Sigmoid colon (tissue), 7 donors: ENCODE data around the gene PALM. TPM values are rescaled to one million over a fixed set of nuclear protein-coding genes. Genes with fewer than 3 reads are reported as not detected.

Source experiments
- DNase-seq: peaks from one replicate; pipeline ENCODE4 v3.0.0-alpha.2; 2019
- H3K27ac ChIP-seq, 4 donors: fragments of 200-600 bp; sonication (generic); one replicate each; pipeline ENCODE4 v1.5.1; 2016 to 2019; ENCODE audit warnings: mild to moderate bottlenecking in 1 of 4
- H3K27me3 ChIP-seq, 3 donors: fragments of 200-600 bp; sonication (generic); one replicate each; pipeline ENCODE4 v1.5.1; 2019; ENCODE audit warnings: mild to moderate bottlenecking in 1 of 3
- H3K36me3 ChIP-seq, 4 donors: fragments of 200-600 bp; sonication (generic); one replicate each; pipeline ENCODE4 v1.5.1; 2016 to 2019
- H3K4me1 ChIP-seq, 4 donors: fragments of 200-600 bp; sonication (generic); one replicate each; pipeline ENCODE4 v1.5.1; 2017 to 2019
- H3K4me3 ChIP-seq, 4 donors: fragments of 200-600 bp; sonication (generic); one replicate each; pipeline ENCODE4 v1.5.1; 2017 to 2019; ENCODE audit warnings: mild to moderate bottlenecking in 2 of 4, moderate library complexity in 1 of 4
- H3K9me3 ChIP-seq, 4 donors: fragments of 200-600 bp in 3 of 4; sonication (generic) in 3 of 4; one replicate each; pipeline versions ENCODE4 v1.5.1 to v1.6.1; 2013 to 2019
- EP300 ChIP-seq, 4 donors: sonication (generic); formaldehyde crosslinking; IDR thresholded peaks; one replicate each; pipeline ENCODE4 v1.6.1; 2017; ENCODE audit warnings: antibody characterized with exemption in 4 of 4
- POLR2A ChIP-seq, 2 donors: fragments of 450-650 bp; IDR thresholded peaks; one replicate each; pipeline ENCODE4 v1.6.1; 2016; ENCODE audit warnings: antibody characterized with exemption in 2 of 2, mild to moderate bottlenecking in 2 of 2, moderate library complexity in 2 of 2
- POLR2AphosphoS5 ChIP-seq, 4 donors: sonication (generic); formaldehyde crosslinking; IDR thresholded peaks; one replicate each; pipeline ENCODE4 v1.6.1; 2017; ENCODE audit warnings: antibody characterized with exemption in 4 of 4
- WGBS, 2 donors: extraction: QIAGEN DNeasy Blood & Tissue Kit; methylation state at CpG; one replicate each; pipeline ENCODE4 v1.1.7; 2013; 5-methylcytosine and 5-hydroxymethylcytosine counted together
- intact Hi-C: fragments of 100-400 bp; cut with DNase I; formaldehyde crosslinking; loops from one replicate; pipeline ENCODE4 v1.15.1; 2023
- polyA plus RNA-seq, 3 donors: library from polyadenylated mRNA; stranded (reverse); fragments of 200-250 nt; gene quantifications; one replicate each; pipeline ENCODE4 v1.2.3, GENCODE V29; 2013
- total RNA-seq, 4 donors: library from RNA; depleted of rRNA; stranded (reverse); fragments of >200 nt; gene quantifications; one replicate each; pipeline ENCODE4 v1.1.0, GENCODE V29; 2016
- TF ChIP-seq, protein P1 (sequence below), 4 experiments: fragments of 450-650 bp in 3 of 4; fragments of 200-600 bp in 1 of 4; IDR thresholded peaks; one replicate each; pipeline ENCODE4 v1.5.1; 2016 to 2019; ENCODE audit warnings: antibody characterized with exemption in 4 of 4, mild to moderate bottlenecking in 3 of 4, moderate library complexity in 2 of 4
- donor health status: healthy with polysubstance abuse.
- donor health status: Bipolar disorder and iron deficiency.
- donor health status: healthy.

The PALM gene
- total and polyA plus RNA-seq, 7 donors = 3.0 to 91.4 (median 30.4) TPM

DNA sequence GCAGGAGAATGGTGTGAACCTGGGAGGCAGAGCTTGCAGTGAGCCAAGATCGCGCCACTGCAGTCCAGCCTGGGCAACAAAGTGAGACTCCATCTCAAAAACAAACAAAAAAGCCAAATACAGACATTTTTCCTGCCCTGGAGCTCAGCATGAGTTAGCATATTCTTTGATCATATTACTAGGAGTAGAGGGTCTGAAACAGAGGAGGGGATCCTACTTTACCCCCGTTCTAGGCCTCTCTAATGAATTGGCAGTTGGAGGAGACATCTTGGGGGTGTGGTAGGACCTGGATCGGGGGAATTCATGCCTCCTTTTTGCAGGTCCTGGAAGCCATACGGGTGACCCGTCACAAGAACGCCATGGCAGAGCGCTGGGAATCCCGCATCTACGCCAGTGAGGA, 54.4 kb downstream of the PALM start:
- no peak for DNase-seq
- TF ChIP-seq POLR2AphosphoS5 (IDR thresholded peaks at IDR 0.05) (no peak), POLR2A (IDR thresholded peaks at IDR 0.05) (no peak), EP300 (IDR thresholded peaks at IDR 0.05) (no peak)
- TF ChIP-seq, protein P1, sequence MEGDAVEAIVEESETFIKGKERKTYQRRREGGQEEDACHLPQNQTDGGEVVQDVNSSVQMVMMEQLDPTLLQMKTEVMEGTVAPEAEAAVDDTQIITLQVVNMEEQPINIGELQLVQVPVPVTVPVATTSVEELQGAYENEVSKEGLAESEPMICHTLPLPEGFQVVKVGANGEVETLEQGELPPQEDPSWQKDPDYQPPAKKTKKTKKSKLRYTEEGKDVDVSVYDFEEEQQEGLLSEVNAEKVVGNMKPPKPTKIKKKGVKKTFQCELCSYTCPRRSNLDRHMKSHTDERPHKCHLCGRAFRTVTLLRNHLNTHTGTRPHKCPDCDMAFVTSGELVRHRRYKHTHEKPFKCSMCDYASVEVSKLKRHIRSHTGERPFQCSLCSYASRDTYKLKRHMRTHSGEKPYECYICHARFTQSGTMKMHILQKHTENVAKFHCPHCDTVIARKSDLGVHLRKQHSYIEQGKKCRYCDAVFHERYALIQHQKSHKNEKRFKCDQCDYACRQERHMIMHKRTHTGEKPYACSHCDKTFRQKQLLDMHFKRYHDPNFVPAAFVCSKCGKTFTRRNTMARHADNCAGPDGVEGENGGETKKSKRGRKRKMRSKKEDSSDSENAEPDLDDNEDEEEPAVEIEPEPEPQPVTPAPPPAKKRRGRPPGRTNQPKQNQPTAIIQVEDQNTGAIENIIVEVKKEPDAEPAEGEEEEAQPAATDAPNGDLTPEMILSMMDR (IDR thresholded peaks at IDR 0.05) = no peak
- 94 to 96% methylated on average over 10 of the region's 10 CpGs for WGBS, 2 donors
- intact Hi-C loops = no loop called here
- H3K4me1 ChIP-seq = no peaks in the 10 kb centered on the region
- peaks cover 0 to 5% (median 0%) of the 10 kb centered on the region in 3 donors for H3K27me3 ChIP-seq
- H3K4me3 ChIP-seq = no peak overlapping the region
- H3K27ac ChIP-seq = no peak overlapping the region
- H3K9me3 ChIP-seq = peaks cover 0 to 6% (median 2%) of the 10 kb centered on the region in 4 donors
- H3K36me3 ChIP-seq = no peaks in the 10 kb centered on the region

- no peaks in the 10 kb centered on the region for H3K36me3 ChIP-seq
- intact Hi-C loops = no loop called here
Measured at GRCh38 chr19:763869-764268, 55.1 kb downstream of the PALM start.

GRCh38 chr19:764301-764700, 55.6 kb downstream of the PALM start:
- no peaks in the 10 kb centered on the region for H3K4me1 ChIP-seq
- intact Hi-C loops = no loop called here
- no peaks in the 10 kb centered on the region for H3K9me3 ChIP-seq
- no peaks in the 10 kb centered on the region for H3K36me3 ChIP-seq
- TF ChIP-seq POLR2A (IDR thresholded peaks at IDR 0.05) = no peak
- TF ChIP-seq, protein P1 (IDR thresholded peaks at IDR 0.05) = no peak
- TF ChIP-seq POLR2AphosphoS5 (IDR thresholded peaks at IDR 0.05) = no peak
- TF ChIP-seq EP300 (IDR thresholded peaks at IDR 0.05) = no peak
- WGBS, 2 donors = 91 to 94% methylated on average over 12 of the region's 12 CpGs
- H3K4me3 ChIP-seq = no peak overlapping the region
- peaks cover 0 to 9% (median 0%) of the 10 kb centered on the region in 3 donors for H3K27me3 ChIP-seq
- no peak overlapping the region for H3K27ac ChIP-seq
- DNase-seq = no peak

More at GRCh38 chr19:763869-764268, 55.1 kb downstream of the PALM start:
- no peaks in the 10 kb centered on the region for H3K4me1 ChIP-seq
- no peak for TF ChIP-seq POLR2AphosphoS5 (IDR thresholded peaks at IDR 0.05)
- WGBS, 2 donors = 92 to 93% methylated on average over 6 of the region's 6 CpGs
- no peak for DNase-seq
- H3K4me3 ChIP-seq = no peak overlapping the region
- H3K27me3 ChIP-seq = peaks cover 0 to 5% (median 0%) of the 10 kb centered on the region in 3 donors
- peaks cover 0 to under 1% (median 0%) of the 10 kb centered on the region in 4 donors for H3K9me3 ChIP-seq
- H3K27ac ChIP-seq = no peak overlapping the region

GRCh38 chr19:765179-765738, 56.5 kb downstream of the PALM start:
- H3K9me3 ChIP-seq = no peaks in the 10 kb centered on the region
- intact Hi-C loops = loop anchor here (5.0 kb wide), 1 partner anchor 217 kb away; the partner anchor contains the start of gene WDR18
- no peak for TF ChIP-seq POLR2AphosphoS5 (IDR thresholded peaks at IDR 0.05)
- no peak for TF ChIP-seq POLR2A (IDR thresholded peaks at IDR 0.05)
- TF ChIP-seq, protein P1 (IDR thresholded peaks at IDR 0.05) = no peak
- no peak for TF ChIP-seq EP300 (IDR thresholded peaks at IDR 0.05)
- no peaks in the 10 kb centered on the region for H3K4me1 ChIP-seq
- 68 to 87% methylated on average over 7 of the region's 7 CpGs for WGBS, 2 donors
- no peaks in the 10 kb centered on the region for H3K36me3 ChIP-seq
- DNase-seq = no peak
- H3K4me3 ChIP-seq = no peak overlapping the region
- H3K27me3 ChIP-seq = peaks cover 0 to 9% (median 0%) of the 10 kb centered on the region in 3 donors
- H3K27ac ChIP-seq = no peak overlapping the region

DNA sequence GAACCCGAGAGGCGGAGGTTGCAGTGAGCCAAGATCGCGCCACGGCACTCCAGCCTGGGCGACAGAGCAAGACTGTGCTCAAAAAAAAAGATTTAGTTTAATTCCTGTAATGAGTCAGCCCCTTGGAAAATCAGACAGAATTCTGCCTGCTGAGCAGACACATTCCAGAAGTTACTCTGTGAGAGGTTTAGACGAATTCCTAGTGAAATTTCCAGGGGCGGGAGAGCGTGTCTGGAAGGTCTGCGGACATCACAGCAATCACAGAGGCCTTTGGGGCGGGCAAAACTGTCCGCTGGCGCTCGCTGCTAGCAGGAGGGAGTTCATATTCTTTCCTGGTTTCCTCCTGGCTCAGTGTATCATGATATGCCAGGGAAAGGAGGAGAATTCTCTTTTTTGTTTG, 59.7 kb downstream of the PALM start:
- TF ChIP-seq, protein P1 (IDR thresholded peaks at IDR 0.05) = no peak
- TF ChIP-seq POLR2A (IDR thresholded peaks at IDR 0.05) = no peak
- H3K4me3 ChIP-seq = no peak overlapping the region
- 74 to 80% methylated on average over 14 of the region's 14 CpGs for WGBS, 2 donors
- no peaks in the 10 kb centered on the region for H3K36me3 ChIP-seq
- H3K27ac ChIP-seq = peak overlapping the region in 1 of 4 donors; percentile 43
- intact Hi-C loops = loop anchor here (5.0 kb wide), 1 partner anchor 214 kb away; the partner anchor contains the start of gene WDR18
- H3K4me1 ChIP-seq = no peaks in the 10 kb centered on the region
- H3K9me3 ChIP-seq = no peaks in the 10 kb centered on the region
- H3K27me3 ChIP-seq = peaks cover 0 to 14% (median 5%) of the 10 kb centered on the region in 3 donors
- DNase-seq = no peak
